HepG2 (cell line): Measurements from ENCODE around the gene MBD3. TPM values are rescaled to one million over a fixed set of nuclear protein-coding genes. Genes with fewer than 3 reads are reported as not detected.

Experiments
- ASH2L ChIP-seq: fragments of 300-600, 200-600 bp; sonication (generic); IDR thresholded peaks from 2 replicates; pipeline ENCODE4 v1.7.0; 2017; ENCODE audit warnings: low read depth, mild to moderate bottlenecking, moderate library complexity, mixed read lengths, low read length; ENCODE audit not compliant: insufficient read length
- ATF7 ChIP-seq, 2 experiments: fragments of 450-650 bp in 1 of 2; sonication (generic) in 1 of 2; formaldehyde crosslinking in 1 of 2; IDR thresholded peaks; 2 replicates each; pipeline versions ENCODE4 v1.4.0 to v1.6.1; 2016 to 2020; ENCODE audit warnings: antibody characterized with exemption in 1 of 2, mild to moderate bottlenecking in 1 of 2, missing genetic modification reagents in 1 of 2
- CBX5 ChIP-seq: sonication (generic); formaldehyde crosslinking; IDR thresholded peaks from 2 replicates; pipeline ENCODE4 v1.4.0; 2020; ENCODE audit warnings: missing genetic modification reagents, borderline replicate concordance
- CENPT ChIP-seq: sonication (generic); formaldehyde crosslinking; IDR thresholded peaks from 2 replicates; pipeline ENCODE4 v1.8.0; 2022; ENCODE audit warnings: low read depth, mild to moderate bottlenecking, moderate library complexity, missing genetic modification reagents
- CHD4 ChIP-seq: fragments of 200-600 bp; sonication (generic); IDR thresholded peaks from 2 replicates; pipeline ENCODE4 v1.7.0; 2017; ENCODE audit warnings: mild to moderate bottlenecking, low read length, borderline replicate concordance
- EED ChIP-seq: sonication (generic); formaldehyde crosslinking; IDR thresholded peaks from 2 replicates; pipeline ENCODE4 v1.5.0; 2020; ENCODE audit warnings: mild to moderate bottlenecking, missing genetic modification reagents
- GATAD2A ChIP-seq: IDR thresholded peaks from 2 replicates; pipeline ENCODE4 v1.6.1; 2016
- HOXA7 ChIP-seq: sonication (generic); formaldehyde crosslinking; IDR thresholded peaks from 2 replicates; pipeline ENCODE4 v1.8.1; 2022; ENCODE audit warnings: mild to moderate bottlenecking, missing genetic modification reagents, moderate library complexity
- IRF2 ChIP-seq: IDR thresholded peaks from 2 replicates; pipeline ENCODE4 v1.6.1; 2018; ENCODE audit warnings: missing genetic modification reagents, missing compliant biosample characterization
- NFE2L2 ChIP-seq: fragments of 150-350 bp; IDR thresholded peaks from 2 replicates; pipeline ENCODE4 v1.6.1; 2014; ENCODE audit warnings: low read length
- NONO ChIP-seq, 2 experiments: fragments of 450-650 bp in 1 of 2; sonication (generic) in 1 of 2; formaldehyde crosslinking in 1 of 2; IDR thresholded peaks in 1 of 2; conservative IDR thresholded peaks in 1 of 2; 2 replicates each; pipeline versions ENCODE4 v1.6.1 to v1.8.0; 2017 to 2022; ENCODE audit warnings: mild to moderate bottlenecking in 1 of 2, missing genetic modification reagents in 1 of 2, moderate library complexity in 1 of 2
- NPAS2 ChIP-seq: sonication (generic); formaldehyde crosslinking; IDR thresholded peaks from 2 replicates; pipeline ENCODE4 v1.8.0; 2022; ENCODE audit warnings: mild to moderate bottlenecking, missing genetic modification reagents, borderline replicate concordance
- RBM39 ChIP-seq: fragments of 200-400 bp; formaldehyde crosslinking; IDR thresholded peaks from one replicate; pipeline ENCODE4 v1.6.1; 2018; ENCODE audit warnings: antibody characterized with exemption, mild to moderate bottlenecking, low read depth, low read length; ENCODE audit not compliant: poor library complexity, severe bottlenecking
- SIN3B ChIP-seq: fragments of 150-350 bp; IDR thresholded peaks from 2 replicates; pipeline ENCODE4 v1.6.1; 2014; ENCODE audit warnings: low read length
- ZNF12 ChIP-seq: sonication (generic); formaldehyde crosslinking; IDR thresholded peaks from 2 replicates; pipeline ENCODE4 v1.5.0; 2020; ENCODE audit warnings: missing genetic modification reagents
- ZNF350 ChIP-seq: sonication (generic); formaldehyde crosslinking; IDR thresholded peaks from 2 replicates; pipeline ENCODE4 v1.4.0; 2020; ENCODE audit warnings: mild to moderate bottlenecking, low read depth, missing genetic modification reagents, borderline replicate concordance
- polyA plus RNA-seq, 8 experiments: library from polyadenylated mRNA; depleted of rRNA in 3 of 8; stranded (reverse) in 7 of 8; unstranded in 1 of 8; fragments of >200 nt; fragmentation: Illumina TruSeq in 4 of 8; extraction: Trizol in 4 of 8; gene quantifications; 2 replicates each; pipeline versions ENCODE4 v1.2.1 to v1.2.3, GENCODE V29; 2011 to 2016; ENCODE audit warnings: low read depth in 4 of 8, missing spikeins in 1 of 8, mixed read lengths in 1 of 8; ENCODE audit not compliant: insufficient read depth in 1 of 8
- total RNA-seq, 5 experiments: library from RNA; depleted of rRNA; stranded (reverse); fragments of >200 nt; fragmentation: Illumina TruSeq; extraction: Trizol; gene quantifications; 2 replicates each; pipeline ENCODE4 v1.2.3, GENCODE V29; 2016; ENCODE audit warnings: low read depth in 1 of 5
- TF ChIP-seq, protein P1 (sequence below): sonication (generic); formaldehyde crosslinking; IDR thresholded peaks from 2 replicates; pipeline ENCODE4 v1.5.0; 2020; ENCODE audit warnings: missing genetic modification reagents, mild to moderate bottlenecking, borderline replicate concordance
- TF ChIP-seq, protein P2 (sequence below): sonication (generic); formaldehyde crosslinking; conservative IDR thresholded peaks from 2 replicates; pipeline ENCODE4 v1.4.0; 2020; ENCODE audit warnings: mild to moderate bottlenecking, missing genetic modification reagents, moderate library complexity
- TF ChIP-seq, protein P3 (sequence below): sonication (generic); formaldehyde crosslinking; IDR thresholded peaks from 2 replicates; pipeline ENCODE4 v1.9.0; 2021; ENCODE audit warnings: mild to moderate bottlenecking, missing genetic modification reagents

The MBD3 gene
- total and polyA plus RNA-seq, 2 of the 13 experiments (the other 11 are each of a cell fraction or from before 2014, with no cell fraction given) = 21.2 to 76.9 TPM

DNA sequence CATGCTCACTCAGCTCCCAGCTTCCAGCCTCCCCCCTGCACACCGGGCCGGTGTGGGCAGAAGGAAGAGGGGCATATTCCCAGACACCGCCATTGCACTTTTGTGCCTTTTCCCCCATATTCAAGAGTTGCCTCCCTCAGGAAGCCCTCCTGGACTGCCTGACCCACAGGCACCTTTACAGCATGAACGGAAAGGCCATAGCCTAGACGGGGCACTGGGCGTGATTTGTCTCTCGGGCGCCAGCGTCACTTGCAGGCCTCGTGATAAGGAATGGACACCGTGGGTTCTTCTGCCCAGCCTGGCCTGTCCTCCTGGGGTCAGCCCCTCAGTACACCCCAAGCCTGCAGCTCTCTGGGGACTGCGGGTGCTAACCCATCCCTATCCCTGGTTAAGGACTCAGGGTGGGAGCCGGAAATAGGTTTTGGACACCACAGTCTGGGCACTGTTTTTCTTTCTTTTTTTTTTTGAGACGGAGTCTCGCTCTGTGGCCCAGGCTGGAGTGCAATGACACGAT is 13.5 kb upstream of the MBD3 start (continued):
- TF ChIP-seq, protein P1, sequence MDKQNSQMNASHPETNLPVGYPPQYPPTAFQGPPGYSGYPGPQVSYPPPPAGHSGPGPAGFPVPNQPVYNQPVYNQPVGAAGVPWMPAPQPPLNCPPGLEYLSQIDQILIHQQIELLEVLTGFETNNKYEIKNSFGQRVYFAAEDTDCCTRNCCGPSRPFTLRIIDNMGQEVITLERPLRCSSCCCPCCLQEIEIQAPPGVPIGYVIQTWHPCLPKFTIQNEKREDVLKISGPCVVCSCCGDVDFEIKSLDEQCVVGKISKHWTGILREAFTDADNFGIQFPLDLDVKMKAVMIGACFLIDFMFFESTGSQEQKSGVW = no peak
- TF ChIP-seq ZNF12 (CRISPR knock-in tag) (no peak), NPAS2 (CRISPR knock-in tag) (no peak), NFE2L2 (no peak), ZNF350 (CRISPR knock-in tag) (0 out of 2 replicates have a peak, but pooled peaks have one; percentile 2), GATAD2A (0 out of 2 replicates have a peak, but pooled peaks have one; percentile 6), CENPT (0 out of 2 replicates have a peak, but pooled peaks have one; percentile 23), CHD4 (0 out of 2 replicates have a peak, but pooled peaks have one; percentile 70), ATF7 (IDR thresholded peaks at IDR 0.05) (no peak), ATF7 (CRISPR knock-in tag; IDR thresholded peaks at IDR 0.05) (no peak), IRF2 (no peak), RBM39 (peak; percentile 77), SIN3B (no peak), EED (CRISPR knock-in tag) (no peak), NONO (IDR thresholded peaks at IDR 0.05) (no peak), NONO (CRISPR knock-in tag; conservative IDR thresholded peaks at IDR 0.05) (peak; percentile 34; the same call in 1 of the 2 replicates), ASH2L (peak; percentile 22), HOXA7 (no peak), CBX5 (no peak)
- TF ChIP-seq, protein P2, sequence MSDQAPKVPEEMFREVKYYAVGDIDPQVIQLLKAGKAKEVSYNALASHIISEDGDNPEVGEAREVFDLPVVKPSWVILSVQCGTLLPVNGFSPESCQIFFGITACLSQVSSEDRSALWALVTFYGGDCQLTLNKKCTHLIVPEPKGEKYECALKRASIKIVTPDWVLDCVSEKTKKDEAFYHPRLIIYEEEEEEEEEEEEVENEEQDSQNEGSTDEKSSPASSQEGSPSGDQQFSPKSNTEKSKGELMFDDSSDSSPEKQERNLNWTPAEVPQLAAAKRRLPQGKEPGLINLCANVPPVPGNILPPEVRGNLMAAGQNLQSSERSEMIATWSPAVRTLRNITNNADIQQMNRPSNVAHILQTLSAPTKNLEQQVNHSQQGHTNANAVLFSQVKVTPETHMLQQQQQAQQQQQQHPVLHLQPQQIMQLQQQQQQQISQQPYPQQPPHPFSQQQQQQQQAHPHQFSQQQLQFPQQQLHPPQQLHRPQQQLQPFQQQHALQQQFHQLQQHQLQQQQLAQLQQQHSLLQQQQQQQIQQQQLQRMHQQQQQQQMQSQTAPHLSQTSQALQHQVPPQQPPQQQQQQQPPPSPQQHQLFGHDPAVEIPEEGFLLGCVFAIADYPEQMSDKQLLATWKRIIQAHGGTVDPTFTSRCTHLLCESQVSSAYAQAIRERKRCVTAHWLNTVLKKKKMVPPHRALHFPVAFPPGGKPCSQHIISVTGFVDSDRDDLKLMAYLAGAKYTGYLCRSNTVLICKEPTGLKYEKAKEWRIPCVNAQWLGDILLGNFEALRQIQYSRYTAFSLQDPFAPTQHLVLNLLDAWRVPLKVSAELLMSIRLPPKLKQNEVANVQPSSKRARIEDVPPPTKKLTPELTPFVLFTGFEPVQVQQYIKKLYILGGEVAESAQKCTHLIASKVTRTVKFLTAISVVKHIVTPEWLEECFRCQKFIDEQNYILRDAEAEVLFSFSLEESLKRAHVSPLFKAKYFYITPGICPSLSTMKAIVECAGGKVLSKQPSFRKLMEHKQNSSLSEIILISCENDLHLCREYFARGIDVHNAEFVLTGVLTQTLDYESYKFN = 0 out of 2 replicates have a peak, but pooled peaks have one; percentile 10
- TF ChIP-seq, protein P3, sequence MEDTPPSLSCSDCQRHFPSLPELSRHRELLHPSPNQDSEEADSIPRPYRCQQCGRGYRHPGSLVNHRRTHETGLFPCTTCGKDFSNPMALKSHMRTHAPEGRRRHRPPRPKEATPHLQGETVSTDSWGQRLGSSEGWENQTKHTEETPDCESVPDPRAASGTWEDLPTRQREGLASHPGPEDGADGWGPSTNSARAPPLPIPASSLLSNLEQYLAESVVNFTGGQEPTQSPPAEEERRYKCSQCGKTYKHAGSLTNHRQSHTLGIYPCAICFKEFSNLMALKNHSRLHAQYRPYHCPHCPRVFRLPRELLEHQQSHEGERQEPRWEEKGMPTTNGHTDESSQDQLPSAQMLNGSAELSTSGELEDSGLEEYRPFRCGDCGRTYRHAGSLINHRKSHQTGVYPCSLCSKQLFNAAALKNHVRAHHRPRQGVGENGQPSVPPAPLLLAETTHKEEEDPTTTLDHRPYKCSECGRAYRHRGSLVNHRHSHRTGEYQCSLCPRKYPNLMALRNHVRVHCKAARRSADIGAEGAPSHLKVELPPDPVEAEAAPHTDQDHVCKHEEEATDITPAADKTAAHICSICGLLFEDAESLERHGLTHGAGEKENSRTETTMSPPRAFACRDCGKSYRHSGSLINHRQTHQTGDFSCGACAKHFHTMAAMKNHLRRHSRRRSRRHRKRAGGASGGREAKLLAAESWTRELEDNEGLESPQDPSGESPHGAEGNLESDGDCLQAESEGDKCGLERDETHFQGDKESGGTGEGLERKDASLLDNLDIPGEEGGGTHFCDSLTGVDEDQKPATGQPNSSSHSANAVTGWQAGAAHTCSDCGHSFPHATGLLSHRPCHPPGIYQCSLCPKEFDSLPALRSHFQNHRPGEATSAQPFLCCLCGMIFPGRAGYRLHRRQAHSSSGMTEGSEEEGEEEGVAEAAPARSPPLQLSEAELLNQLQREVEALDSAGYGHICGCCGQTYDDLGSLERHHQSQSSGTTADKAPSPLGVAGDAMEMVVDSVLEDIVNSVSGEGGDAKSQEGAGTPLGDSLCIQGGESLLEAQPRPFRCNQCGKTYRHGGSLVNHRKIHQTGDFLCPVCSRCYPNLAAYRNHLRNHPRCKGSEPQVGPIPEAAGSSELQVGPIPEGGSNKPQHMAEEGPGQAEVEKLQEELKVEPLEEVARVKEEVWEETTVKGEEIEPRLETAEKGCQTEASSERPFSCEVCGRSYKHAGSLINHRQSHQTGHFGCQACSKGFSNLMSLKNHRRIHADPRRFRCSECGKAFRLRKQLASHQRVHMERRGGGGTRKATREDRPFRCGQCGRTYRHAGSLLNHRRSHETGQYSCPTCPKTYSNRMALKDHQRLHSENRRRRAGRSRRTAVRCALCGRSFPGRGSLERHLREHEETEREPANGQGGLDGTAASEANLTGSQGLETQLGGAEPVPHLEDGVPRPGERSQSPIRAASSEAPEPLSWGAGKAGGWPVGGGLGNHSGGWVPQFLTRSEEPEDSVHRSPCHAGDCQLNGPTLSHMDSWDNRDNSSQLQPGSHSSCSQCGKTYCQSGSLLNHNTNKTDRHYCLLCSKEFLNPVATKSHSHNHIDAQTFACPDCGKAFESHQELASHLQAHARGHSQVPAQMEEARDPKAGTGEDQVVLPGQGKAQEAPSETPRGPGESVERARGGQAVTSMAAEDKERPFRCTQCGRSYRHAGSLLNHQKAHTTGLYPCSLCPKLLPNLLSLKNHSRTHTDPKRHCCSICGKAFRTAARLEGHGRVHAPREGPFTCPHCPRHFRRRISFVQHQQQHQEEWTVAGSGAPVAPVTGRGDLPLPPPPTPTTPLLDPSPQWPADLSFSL = no peak
